Cortex of kidney (tissue), 1 donor: ENCODE data around the gene ZNF319.
"Not testable (repeated sequence)": the region's sequence is repeated elsewhere in the genome, so short reads cannot be mapped to it uniquely, and the experiment has no call there.

ENCODE experiments used
- DNase-seq: peaks from one replicate; lab custom pipeline; 2025; lab: John Stamatoyannopoulos, UW

Gene ZNF319

GRCh38 chr16:58021661-58022551, 21.4 kb upstream of the ZNF319 start:
- DNase-seq = no peak

- no peak for DNase-seq
These were observed 20.4 kb upstream of the ZNF319 start for GRCh38 chr16:58020628-58021521.

GRCh38 chr16:58019866-58020538, 19.5 kb upstream of the ZNF319 start:
- DNase-seq = no peak

DNA sequence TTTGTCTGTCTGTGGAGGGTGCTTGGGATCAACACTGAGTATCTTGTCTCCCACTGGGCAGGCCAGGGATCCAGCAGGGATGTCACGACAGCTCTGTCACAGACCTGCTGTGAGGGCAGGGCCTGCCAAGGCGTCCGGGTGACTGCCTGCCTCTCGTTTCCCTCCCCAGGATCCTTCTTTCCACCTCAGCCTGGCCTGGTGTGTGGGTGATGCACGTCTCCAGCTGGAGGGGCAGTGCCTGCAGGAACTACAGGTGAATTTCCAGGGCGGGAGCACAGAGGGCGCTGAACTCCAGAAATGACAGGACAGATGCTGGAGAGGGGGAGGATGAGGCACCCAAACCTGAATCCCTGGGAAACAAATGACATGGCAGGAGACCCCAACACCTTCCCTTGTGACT, 18.3 kb upstream of the ZNF319 start:
- DNase-seq = no peak

GRCh38 chr16:58016840-58017446, 16.5 kb upstream of the ZNF319 start:
- DNase-seq = no peak

- DNase-seq = no peak
These were observed 12.9 kb upstream of the ZNF319 start for GRCh38 chr16:58013201-58013956.

GRCh38 chr16:58012481-58012880, 12.0 kb upstream of the ZNF319 start:
- no peak for DNase-seq

GRCh38 chr16:58011652-58012051, 11.2 kb upstream of the ZNF319 start:
- DNase-seq = no peak

DNA sequence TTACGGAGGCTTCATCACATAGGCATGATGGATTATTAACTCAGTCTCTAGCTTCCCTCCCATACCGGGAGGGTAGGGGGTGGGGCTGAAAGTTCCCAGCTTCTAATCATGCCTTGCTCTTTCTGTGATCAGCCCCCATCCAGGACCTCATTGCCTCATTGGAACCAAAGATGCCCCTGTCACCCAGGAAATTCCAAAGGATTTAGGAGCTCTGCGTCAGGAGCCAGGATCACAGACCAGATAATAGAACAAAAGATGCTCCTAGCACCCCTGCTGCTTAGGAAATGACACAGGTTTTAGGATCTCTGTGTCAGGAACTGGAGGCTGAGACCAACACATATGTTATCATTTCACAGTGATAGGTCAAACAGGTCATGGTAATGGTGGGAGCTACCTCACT, 10.4 kb upstream of the ZNF319 start:
- no peak for DNase-seq

- DNase-seq = no peak
These were observed 9.5 kb upstream of the ZNF319 start for GRCh38 chr16:58009856-58010416.

DNA sequence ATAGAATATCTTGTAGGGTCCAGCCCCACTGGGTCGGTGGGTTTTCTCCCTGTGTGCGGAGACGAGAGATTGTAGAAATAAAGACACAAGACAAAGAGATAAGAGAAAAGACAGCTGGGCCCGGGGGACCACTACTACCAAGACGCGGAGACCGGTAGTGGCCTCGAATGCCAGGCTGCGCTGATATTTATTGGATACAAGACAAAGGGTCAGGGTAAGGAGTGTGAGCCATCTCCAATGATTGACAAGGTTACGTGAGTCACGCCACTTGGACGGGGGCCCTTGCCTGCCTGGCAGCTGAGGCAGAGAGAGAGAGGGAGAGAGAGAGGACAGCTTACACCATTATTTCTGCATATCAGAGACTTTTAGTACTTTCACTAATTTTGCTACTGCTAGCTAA, 4.3 kb upstream of the ZNF319 start:
- DNase-seq = not testable (repeated sequence)

GRCh38 chr16:58002936-58003335, 2.5 kb upstream of the ZNF319 start:
- no peak for DNase-seq

- no peak for DNase-seq
These were observed 1.9 kb upstream of the ZNF319 start for GRCh38 chr16:58002416-58002800.

DNA sequence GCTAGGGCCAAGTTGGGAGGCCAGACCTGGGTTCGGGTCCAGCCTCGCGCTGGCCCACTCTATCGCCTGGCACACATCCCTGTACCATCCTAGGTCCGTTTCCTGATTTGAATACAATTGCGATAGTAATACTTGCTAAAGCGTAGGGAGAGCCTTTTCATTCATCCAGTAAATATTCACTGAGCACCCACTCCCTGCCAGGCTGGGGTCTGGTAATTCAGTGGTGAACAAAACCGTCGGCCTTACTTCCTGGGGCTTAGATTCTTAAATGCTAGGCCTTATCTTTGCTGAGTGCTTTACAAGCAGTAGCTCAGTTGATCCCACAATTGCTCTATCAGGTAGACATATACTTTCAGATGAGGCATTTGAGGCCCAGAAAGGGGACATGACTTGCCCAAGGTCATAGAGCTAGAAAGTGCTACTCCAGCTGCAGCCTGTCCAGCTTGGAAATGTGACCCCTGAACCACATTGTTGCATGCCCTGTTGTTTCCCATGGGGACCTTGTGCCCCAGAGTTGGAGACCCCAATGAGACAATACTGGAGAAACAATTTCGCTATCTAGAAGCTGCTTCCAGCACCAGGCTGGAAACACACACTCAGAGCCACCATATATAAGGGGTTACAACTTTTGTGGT, 1.4 kb upstream of the ZNF319 start:
- no peak for DNase-seq

- no peak for DNase-seq
These were observed 519 bp upstream of the ZNF319 start, which contains the start of gene USB1 for GRCh38 chr16:58000706-58001676. TSS of gene USB1 (plus strand) at chr16:58001407. CDS start at chr16:58001484, 77 bp downstream.

GRCh38 chr16:57999366-57999970, 1.0 kb downstream of the ZNF319 start:
- DNase-seq = no peak

DNA sequence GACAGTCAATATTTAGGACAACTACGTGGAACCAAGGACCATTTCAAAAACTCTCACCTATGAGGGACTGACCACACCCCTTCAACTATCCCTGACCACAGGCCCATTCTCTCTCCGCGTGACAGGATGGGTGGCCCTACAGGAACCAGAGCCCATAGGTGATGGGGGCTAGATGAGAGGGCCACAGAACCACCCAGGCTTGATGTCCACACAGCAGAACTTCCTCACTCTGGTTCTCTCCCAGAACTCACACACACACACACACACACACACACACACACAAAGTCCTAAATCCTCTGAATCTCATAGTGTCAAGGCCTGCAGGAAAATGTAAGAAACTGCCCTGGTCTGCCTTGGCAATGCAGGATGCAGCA, 1.5 kb downstream of the ZNF319 start:
- DNase-seq = no peak

DNA sequence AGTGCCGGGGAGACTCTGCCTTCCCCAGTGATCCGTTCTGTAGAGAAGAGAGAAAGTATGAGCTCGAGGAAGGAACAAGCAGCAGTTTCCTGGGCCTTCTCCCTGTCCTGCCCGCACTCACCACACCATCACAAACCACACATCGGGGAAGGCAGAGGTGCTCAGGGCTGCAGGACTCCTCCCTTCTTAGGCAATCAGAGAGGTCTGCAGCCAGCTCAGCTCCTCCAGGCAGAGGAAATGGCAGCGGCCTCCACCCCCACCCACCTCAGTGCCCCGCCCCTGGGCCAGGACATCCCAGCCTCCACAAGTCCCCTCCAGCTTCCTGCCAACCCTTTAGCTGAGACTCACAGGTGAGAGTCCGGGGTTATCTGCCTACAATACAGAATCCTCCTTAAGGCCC, 2.0 kb downstream of the ZNF319 start:
- DNase-seq = no peak
